Tongue (tissue), 2 donors: Measurements from ENCODE around the gene TMEM271. TPM values are rescaled to one million over a fixed set of nuclear protein-coding genes. Genes with fewer than 3 reads are reported as not detected.
"Not testable (repeated sequence)": the region's sequence is repeated elsewhere in the genome, so short reads cannot be mapped to it uniquely, and the experiment has no call there.

ENCODE experiments used
- DNase-seq: peaks from one replicate; pipeline ENCODE4 v3.0.0-alpha.2; 2015
- total RNA-seq: library from RNA; depleted of rRNA; stranded (reverse); fragments of >200 nt; gene quantifications from one replicate; pipeline ENCODE4 v1.2.3, GENCODE V29; 2014

TMEM271 gene
- total RNA-seq, 1 donor from 2014 or later: 0.41 TPM

DNA sequence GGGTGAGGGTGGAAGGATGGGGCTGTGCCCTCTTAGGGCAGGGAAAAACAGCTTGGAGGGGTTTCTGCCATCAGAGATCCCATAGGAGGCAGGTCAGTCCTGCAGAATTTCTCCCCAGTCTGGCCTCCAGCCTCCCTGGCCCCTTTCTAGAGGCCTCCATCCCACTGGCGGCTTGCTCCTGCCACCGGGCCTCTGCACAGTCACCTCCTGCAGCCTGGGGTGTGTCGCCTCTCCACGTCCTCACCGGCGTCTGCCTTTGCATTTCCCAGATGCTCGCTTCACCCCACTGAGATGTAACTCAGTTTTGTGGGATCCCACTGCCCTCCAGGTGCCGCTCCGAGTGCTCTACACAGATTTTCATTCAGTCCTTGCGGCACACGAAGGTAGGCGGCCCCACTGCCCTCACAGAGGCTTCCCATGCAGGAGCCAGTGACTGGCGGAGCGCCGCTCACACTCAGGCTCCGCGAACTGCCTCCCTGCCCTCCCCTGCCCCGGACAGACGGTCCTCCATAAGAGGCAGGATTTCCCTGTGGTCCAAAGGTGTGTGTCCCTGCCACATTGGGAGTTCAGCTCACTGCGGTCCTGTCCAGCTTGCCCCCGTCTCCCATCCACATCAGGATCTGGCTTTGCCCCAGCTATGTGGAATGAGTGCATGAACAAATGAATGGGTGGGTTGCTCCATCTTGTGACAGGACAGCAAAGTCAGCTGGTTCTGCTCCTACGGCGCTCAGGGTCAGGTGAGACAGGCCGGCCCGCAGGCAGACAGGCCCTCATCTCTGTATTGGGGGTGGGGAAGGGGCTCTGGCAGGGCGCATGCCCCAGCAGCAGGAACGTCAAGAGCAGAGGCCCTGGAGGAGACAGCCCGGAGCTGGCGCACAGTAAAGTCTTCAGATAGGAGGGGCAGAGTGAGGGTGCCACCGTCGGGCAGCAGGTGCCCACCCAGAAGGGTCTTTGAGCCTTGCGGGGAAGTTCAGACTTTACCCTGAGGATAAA is 2.7 kb upstream of the TMEM271 start:
- DNase-seq: no peak

DNA sequence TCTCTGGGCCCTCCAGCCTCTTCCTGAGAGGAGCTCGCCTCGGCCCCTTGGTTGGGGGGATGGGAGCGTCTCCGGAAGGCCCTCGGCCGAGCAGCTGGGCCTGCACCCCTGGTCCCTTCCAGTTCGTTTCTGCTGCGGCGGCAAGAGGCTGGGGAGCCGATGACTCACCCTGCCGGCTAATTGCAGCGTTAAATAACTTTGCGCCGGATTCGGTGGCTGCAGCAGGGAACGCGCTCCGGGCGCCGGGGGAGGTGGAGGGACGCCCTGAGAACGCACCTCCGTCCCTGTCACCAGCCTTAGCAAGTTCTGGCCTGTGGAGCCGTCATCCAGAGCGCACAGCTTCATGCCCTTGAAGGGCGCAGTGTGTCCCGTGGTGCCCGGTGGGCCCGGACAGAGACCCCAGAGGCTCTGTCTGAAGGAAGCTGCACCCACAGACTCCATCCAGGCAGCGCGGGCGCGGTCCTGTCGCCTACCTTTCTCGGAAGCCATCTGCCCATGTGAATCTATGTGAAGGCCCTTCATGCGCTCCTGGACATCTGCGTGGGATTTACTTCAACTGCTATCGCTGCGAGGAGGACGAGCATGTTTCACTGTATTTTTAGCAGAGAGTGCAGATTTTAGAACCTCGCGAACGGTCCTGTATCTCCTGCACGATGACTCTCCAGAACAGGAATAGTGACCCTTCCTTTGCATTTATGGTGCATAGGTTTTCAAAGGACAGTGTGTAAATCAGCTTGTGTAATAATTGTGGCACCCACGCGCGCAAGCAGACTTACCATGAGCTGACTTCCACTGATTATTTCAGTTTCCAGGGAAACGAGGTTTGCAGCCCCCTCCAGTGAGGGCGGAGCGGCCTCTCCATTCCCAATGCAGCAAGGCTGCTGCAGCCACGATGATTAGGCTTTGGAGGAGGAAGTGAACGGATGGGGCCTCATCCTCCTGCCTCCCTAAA is 1.7 kb upstream of the TMEM271 start:
- peak; percentile 8 for DNase-seq

DNA sequence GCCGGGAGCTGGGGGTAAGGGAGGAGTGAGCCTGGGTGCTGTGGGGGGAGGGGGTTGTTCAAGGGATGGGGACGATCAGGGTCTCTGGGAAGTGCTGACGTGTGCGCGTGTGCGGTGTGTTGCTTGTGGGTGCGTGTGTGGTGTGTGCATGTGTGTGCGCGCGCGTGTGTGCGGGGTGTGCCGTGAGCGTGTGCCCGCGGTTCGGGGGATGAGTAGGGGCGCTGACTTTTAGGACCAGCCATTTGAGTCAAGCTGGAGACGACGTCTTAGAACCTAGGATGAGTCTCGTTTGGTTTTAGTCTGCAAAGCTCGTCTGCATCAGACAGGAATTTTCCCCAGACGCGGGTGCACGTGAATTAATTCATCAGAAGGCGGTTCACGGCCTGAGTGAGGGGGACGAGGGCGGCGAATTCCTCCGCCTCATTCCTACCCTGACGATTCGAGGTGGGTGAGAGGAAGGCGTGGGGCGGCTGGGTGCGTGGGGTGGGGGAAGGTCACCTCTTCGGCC is 950 bp upstream of the TMEM271 start:
- DNase-seq: no peak

DNA sequence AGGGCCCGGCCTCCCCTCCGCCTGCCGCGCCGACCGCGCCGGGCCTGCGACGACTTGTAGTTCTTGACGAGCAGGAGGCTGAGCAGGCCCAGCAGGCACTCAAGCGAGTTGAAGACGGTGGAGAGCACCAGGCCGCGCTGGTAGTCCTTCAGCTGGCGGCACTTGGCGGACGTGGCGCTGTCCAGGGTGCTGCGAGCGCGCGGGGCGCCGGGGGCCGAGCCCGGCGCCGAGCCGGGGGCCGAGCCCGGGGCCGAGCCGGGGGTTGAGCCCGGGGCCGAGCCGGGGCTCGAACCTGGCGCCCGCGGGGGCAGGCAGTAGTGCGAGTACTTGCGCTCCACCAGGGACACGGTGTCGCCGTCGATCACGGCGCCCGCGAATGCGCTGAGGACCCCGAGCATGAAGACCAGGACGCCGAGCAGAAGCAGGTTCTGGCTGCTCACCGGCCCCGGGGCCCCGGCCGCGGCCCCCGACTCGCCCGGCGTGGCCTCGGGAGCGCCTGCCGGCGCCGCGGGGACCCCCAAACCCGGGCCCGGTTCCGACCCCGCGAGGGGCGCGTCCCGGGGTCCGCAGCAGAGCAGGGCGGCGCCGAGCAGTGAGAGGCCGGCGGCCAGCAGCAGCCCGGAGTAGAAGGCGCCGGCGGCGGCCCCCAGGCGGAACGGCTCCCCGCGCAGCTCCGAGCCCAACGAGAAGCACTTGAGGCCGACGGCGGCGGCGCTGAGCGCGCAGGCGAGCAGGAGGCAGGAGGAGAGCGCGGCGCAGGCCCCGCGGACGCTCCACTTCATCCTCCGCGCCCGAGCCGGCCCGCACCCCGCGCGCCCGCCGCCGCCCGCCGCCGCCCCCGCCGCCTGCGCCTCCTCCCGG is 584 bp downstream of the TMEM271 start:
- peak; percentile 83 for DNase-seq

DNA sequence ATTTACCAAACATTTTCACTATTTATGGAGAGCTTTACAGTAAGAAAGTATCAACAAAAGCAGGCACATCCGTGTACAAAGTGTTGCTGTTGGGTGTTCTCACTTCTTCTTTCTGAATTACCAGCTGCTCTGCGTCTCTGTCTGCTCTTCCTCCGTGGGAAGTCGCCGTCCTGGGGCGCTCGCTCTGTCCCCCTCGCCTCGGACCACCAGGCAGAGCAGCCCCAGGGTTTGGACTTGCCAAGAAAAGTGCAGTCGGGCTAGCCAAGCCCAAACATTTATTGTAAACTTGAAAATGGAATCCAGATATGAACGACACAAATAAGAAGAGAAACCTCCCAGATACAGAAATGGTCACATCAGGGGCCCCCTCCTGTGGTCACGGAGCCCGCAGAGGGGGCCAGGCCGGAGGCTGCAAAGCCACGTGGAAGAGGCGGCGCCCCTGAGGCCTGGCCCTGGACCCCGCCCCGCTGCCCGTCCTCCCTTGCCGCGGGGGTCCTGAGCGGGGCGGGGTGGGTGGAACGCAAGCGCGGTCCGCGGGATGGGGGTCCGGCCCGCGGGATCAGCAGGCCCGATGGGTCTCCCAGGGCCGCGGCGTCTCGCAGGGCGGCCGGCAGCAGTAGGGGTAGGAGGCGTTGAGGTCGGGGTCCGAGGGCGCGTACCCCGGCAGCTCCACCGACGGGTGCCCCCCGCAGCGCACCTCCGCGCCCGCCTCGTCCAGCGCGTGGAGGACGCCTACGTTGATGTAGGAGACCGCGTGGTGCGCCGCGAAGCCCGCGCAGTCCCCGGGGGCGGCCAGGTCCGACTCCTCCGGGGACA is 1.5 kb downstream of the TMEM271 start:
- DNase-seq: no peak

DNA sequence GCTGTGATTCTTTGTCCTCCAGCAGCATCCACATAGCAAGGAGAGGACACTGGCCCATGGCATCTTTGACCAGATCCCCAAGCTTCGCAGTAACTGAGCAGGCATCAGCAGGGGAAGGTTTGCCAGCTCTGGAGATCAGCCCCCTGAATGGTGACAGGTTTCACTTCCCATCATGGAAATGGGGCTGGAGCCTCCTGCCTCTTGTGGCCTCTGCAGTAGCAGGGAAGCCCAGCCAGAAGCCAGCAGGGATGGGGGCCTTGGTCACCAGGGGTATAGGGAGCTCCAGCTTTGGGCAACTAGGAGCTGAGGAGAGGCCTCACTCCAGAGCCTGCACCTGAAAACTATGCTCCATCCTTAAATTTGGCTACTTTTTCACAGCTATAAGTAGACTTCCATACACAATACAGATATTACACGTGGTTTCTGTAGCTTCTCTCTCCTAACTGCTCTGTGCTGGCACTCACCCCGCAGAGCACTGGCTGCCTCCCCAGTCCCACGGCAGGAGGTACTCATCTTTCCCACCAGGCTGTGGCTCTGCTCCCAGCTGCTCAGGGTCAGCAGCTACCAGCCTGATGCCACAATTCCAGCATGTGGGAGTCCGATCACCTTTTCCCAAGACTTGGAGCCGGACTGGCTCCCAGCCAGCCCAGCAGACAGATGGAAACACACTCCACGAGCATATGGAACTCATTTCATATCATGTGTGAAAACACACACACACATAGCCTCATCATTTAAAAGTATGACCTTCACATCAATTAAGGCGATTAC is 2.8 kb downstream of the TMEM271 start:
- DNase-seq: no peak

DNA sequence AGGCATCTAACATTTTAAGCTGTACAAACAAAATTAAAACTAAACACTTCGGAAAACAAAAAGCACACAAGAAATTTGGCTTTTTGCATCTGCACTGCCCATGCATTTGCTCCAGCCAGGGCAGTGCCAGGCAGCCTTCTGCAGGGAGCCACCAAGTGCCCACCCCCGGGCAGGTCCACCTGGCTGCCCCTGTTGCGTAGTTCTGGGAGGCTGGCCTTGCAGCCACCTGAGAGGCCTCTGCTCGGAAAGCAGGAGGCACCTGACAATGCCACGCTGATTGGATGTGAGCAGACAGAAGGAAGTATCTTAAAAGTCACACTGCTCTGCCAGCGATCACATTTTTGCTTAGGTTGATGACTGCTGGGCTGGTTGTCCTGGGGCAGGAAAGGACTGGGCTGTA is 3.5 kb downstream of the TMEM271 start:
- DNase-seq: no peak

DNA sequence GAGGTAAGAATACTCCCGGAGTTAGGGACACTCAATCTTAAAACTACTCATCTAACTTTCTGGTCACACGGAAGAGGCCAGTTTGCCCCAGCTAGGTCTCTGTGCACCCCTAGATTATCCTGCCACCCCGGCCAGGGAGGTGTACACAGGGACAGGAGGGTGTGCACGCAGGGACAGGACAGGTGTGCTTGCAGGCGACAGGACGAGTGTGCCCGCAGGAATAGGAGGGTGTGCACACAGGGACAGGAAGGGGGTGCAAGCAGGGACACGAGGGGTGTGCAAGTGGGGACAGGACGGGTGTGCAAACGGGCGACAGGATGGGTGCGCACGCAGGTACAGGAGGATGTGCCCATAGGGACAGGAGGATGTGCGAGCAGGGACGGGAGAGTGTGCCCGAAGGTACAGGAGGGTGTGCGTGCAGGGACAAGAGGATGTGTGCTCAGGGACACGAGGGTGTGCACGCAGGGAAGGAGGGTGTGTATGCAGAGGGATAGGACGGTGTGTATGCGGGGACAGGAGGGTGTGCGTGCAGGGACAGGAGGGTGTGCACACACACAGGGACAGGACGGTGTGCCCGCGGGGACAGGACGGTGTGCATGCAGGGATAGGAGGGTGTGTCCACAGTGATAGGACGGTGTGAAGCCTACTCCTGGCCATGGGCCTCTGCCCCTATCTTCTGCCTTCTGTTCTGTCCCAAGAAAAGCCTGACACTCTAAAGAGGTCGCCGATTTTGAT is 4.1 kb downstream of the TMEM271 start:
- DNase-seq: no peak

DNA sequence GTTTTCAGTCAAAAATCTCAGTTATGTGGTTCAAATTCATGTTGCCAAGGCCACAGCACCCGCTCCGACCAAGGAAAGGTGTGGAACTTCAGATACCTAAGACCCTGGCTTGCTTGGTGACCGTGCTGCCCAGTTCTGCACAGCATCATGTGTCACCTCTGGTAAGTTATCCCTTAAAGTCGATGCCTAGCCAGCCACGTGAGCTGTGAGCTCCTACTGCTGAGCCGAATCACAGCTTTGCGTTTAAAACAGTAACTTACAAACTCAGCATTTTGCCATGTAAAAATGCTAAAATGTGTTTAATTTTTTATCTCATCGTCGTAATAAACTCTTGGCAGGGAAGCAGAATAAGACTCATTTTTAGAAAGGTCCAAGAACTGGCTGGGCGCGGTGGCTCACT is 5.3 kb downstream of the TMEM271 start:
- no peak for DNase-seq

DNA sequence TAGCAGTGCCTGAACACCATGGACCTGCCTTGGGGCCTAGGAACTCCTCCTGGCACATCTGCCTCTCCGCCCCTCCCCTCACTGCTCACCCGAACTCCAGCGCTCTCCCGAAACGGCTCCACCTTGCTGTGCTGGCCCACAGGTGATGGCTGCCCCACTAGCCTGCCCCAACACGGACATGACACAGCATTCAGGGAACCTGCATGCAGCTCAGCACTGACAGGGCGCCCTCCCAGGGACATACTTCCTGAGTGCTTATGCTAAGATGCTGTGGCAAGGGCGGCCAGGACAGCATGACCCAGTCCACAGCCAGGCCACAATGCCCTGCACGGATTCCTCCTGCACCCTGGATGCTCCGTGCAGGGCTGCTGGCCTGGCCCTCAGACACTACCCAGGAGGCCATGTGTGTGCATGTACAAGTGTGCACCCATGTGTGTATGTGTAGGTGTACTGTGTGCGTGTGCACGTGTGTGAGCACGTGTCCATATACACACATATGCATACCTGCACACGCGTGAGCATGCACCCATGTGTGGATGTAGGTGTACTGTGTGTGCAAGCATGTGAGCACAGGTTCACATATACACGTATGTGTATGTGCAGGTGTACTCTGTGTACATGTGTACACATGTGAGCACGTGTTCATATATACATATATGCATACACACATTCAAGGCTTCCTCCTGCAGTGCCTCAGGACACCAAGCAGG is 6.0 kb downstream of the TMEM271 start:
- no peak for DNase-seq

DNA sequence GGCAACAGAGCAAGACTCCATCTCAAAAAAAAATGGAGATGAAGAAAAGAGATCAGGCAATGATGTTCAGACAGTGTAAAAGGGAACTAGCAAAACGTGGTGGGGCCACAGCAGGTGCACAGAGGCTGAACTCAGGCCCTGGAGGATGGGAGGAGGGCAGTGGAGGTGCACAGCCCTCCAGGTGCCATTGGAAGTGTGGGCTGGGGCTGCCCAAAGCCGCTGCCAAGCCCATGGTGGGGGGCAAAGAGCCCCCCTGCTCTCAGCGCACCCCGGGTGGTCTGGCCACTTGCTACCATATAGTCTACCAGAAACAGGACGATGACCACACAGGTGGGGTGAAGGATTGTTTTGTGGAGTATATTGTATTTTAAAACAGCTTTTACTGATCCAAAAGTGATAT is 7.1 kb downstream of the TMEM271 start:
- DNase-seq: no peak

DNA sequence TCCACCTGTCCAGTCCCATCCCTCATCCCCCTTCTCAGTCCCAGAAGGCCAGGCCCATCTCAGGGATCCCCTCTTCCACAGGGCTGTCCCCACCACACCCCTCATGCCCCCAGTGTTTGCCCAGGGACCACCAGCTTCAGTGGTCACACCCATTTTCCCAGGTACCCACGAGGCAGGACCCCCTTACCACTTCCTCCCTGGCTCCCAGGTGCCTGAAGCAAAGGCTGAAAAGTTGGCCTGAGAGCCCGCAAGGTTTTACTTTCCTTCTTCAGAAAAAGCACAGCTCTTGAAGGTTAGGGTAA is 7.8 kb downstream of the TMEM271 start:
- no peak for DNase-seq

DNA sequence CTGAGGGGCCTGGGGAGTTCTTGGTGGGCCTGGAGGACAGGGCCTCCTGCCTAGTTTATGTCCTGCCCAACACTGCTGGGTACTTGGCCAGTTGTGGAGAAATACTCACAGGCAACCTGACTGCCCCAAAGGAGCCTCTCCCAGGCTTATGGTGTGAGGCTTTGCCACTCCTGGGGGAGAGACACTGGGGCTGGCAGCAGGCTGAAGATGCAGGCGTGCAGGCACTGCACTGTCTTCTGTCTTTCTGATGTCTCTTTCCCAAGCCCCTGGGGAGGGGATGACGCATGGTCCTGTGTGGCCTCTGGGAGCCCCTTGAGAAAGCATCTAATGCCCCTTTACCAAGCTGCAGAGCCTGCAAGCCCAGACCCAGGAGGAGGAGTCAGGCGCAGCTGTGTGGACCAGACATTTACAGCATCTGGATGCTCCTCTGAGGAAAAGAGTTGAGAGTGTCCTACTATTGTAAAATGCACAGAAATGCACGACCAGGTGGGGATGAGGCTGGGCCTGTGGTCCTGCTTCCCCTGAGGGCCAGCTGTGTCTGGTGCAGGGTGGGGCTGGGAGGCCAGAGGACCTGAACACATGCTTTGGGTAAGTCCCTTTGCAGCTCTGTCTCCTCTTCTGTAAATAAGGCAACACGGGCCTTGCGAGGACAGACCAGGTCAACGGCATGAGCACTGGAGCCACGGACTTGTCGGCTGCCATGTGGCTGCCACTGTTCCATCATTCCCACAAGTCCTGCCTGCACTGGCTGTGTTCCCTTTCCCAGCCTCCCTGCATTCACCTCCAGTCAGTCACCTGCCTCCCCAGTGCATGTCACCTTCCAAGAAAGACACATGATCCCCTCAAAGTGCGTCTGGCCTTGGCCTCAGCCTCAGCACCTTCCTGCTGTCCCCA is 8.4 kb downstream of the TMEM271 start:
- DNase-seq: no peak

DNA sequence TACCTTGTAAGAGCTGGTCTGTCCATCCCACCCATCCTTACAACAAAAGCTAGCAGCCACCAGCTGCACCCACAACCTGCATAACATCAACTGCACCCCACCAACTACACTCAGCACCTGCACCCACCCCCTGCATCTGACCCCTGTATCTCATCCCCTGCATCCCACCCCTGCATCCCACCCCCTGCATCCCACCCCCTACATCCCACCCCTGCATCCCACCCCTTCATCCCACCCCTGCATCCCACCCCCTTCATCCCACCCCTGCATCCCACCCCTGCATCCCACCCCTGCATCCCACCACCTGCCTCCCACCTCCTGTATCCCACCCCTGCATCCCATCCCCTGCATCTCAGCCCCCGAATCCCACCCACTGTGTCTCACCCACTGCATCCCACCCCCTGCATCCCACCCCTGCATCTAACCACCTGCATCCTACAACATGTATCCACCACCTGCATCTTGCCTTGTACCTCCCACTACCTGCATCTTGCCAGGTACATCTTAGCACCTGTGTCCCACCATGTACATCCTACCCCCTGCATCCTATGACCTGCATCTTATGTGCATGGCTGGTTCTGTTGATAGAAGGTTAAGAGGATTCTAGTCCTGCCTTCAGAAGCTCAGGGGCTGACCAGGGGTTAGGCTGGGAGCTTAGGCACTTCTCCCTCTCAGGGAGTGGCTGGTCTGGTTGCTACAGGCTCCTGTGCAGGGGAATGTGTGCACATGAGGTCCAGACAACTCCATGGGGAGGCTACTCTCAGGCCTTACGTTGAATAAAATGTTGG is 9.4 kb downstream of the TMEM271 start:
- DNase-seq: no peak

DNA sequence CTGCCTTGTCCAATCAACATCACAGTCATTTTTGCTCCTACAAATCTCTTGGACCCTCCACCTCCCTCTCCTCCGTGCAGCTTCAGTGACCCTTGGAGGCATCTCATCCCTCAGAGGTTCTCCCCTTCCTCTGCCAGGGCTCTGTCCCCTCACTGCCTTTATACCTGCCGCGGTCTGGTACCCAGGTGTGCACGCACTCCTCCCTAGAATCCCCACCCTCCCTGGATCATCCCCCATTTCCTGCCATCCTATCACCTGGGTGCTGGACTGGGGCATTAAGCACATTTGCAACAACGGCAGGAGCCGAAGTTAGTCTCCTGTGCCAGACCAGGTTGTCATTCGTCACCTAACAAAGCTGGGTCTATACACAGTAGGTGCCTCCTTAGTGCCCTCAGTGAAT is 10.1 kb downstream of the TMEM271 start:
- DNase-seq: no peak

DNA sequence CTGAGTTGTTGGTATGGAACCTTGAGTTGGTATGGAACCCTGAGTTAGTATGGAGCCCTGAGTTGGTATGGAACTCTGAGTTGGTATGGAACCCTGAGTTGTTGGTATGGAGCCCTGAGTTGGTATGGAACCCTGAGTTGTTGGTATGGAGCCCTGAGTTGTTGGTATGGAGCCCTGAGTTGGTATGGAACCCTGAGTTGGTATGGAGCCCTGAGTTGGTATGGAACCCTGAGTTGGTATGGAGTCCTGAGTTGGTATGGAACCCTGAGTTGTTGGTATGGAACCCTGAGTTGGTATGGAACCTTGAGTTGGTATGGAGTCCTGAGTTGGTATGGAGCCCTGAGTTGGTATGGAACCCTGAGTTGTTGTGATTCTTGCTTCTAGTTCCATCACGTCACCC is 10.5 kb downstream of the TMEM271 start:
- DNase-seq: not testable (repeated sequence)

DNA sequence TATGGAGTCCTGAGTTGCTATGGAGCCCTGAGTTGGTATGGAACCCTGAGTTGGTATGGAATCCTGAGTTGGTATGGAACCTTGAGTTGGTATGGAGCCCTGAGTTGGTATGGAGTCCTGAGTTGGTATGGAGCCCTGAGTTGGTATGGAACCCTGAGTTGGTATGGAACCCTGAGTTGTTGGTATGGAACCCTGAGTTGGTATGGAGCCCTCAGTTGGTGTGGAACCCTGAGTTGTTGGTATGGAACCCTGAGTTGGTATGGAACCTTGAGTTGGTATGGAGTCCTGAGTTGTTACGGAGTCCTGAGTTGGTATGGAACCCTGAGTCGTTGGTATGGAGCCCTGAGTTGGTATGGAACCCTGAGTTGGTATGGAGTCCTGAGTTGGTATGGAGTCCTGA is 13.6 kb downstream of the TMEM271 start:
- DNase-seq: not testable (repeated sequence)
